Neural cell (in vitro differentiated cells): Measurements from ENCODE around the gene SMO. TPM values are rescaled to one million over a fixed set of nuclear protein-coding genes. Genes with fewer than 3 reads are reported as not detected.
"Not testable (repeated sequence)": the region's sequence is repeated elsewhere in the genome, so short reads cannot be mapped to it uniquely, and the experiment has no call there.

Experiments used
- H2AFZ ChIP-seq: fragments of 200-600, 300-800 bp; sonication (generic), shearing (Covaris generic); 2 replicates; pipeline ENCODE4 v1.6.0; 2014; ENCODE audit warnings: low read depth, mild to moderate bottlenecking, antibody characterized with exemption, low read length, moderate library complexity
- H3F3A ChIP-seq: fragments of 200-600 bp; shearing (Covaris generic); 2 replicates; pipeline ENCODE4 v1.6.1; 2016; ENCODE audit warnings: mild to moderate bottlenecking, moderate library complexity, mixed read lengths, antibody characterized with exemption, low read length; ENCODE audit not compliant: insufficient read depth, poor library complexity, severe bottlenecking
- H3K27ac ChIP-seq: fragments of 200-600, 300-800 bp; sonication (generic), shearing (Covaris generic); 2 replicates; pipeline ENCODE4 v1.5.1; 2014; ENCODE audit warnings: mild to moderate bottlenecking, low read length, moderate library complexity
- H3K27me3 ChIP-seq: fragments of 300-800, 200-600 bp; sonication (generic), shearing (Covaris generic); 2 replicates; pipeline ENCODE4 v1.6.0; 2014; ENCODE audit warnings: mild to moderate bottlenecking, low read depth, low read length, moderate library complexity; ENCODE audit not compliant: insufficient read depth
- H3K36me3 ChIP-seq: fragments of 300-800, 200-600 bp; sonication (generic), shearing (Covaris generic); 2 replicates; pipeline ENCODE4 v1.5.1; 2014; ENCODE audit warnings: mild to moderate bottlenecking, antibody characterized with exemption, low read length, moderate library complexity; ENCODE audit not compliant: insufficient read depth
- H3K4me2 ChIP-seq: fragments of 300-800, 200-600 bp; sonication (generic), shearing (Covaris generic); 2 replicates; pipeline ENCODE4 v1.6.0; 2014; ENCODE audit warnings: mild to moderate bottlenecking, low read length
- H3K4me3 ChIP-seq: fragments of 300-800, 200-600 bp; sonication (generic), shearing (Covaris generic); 2 replicates; pipeline ENCODE4 v1.5.1; 2014; ENCODE audit warnings: mild to moderate bottlenecking, low read length, moderate library complexity
- H3K79me2 ChIP-seq: fragments of 200-600 bp; shearing (Covaris generic); replicated peaks from 2 replicates; pipeline ENCODE4 v1.6.0; 2014; ENCODE audit warnings: mild to moderate bottlenecking, low read length, moderate library complexity; ENCODE audit not compliant: insufficient read depth
- H3K9ac ChIP-seq: fragments of 300-800, 200-600 bp; sonication (generic), shearing (Covaris generic); 2 replicates; pipeline ENCODE4 v1.6.1; 2016; ENCODE audit warnings: mild to moderate bottlenecking, low read length, mixed read lengths
- H3K9me2 ChIP-seq: fragments of 200-600 bp; shearing (Covaris generic); 2 replicates; pipeline ENCODE4 v1.6.1; 2016; ENCODE audit warnings: mild to moderate bottlenecking, low read length, mixed read lengths; ENCODE audit not compliant: insufficient read depth
- H3K9me3 ChIP-seq: fragments of 200-600, 300-800 bp; sonication (generic), shearing (Covaris generic); 2 replicates; pipeline ENCODE4 v1.6.1; 2016; ENCODE audit warnings: mild to moderate bottlenecking, mixed run types, low read length, moderate library complexity, mixed read lengths
- H4K20me1 ChIP-seq: fragments of 200-600 bp; shearing (Covaris generic); 2 replicates; pipeline ENCODE4 v1.6.1; 2016; ENCODE audit warnings: mild to moderate bottlenecking, mixed run types; ENCODE audit not compliant: insufficient read depth
- EP300 ChIP-seq: fragments of 450-650 bp; conservative IDR thresholded peaks from 2 replicates; pipeline ENCODE4 v1.6.1; 2014; ENCODE audit warnings: antibody characterized with exemption, mild to moderate bottlenecking, moderate library complexity; ENCODE audit not compliant: poor library complexity, severe bottlenecking
- EZH2 ChIP-seq: fragments of 200-600, 300-800 bp; shearing (Covaris generic), sonication (generic); IDR thresholded peaks from 2 replicates; pipeline ENCODE4 v1.6.1; 2014; ENCODE audit warnings: antibody characterized with exemption, low read length, borderline replicate concordance, mild to moderate bottlenecking; ENCODE audit not compliant: insufficient read depth, poor library complexity, severe bottlenecking
- MXI1 ChIP-seq: fragments of 450-650 bp; conservative IDR thresholded peaks from 2 replicates; pipeline ENCODE4 v1.6.1; 2014; ENCODE audit warnings: antibody characterized with exemption, mild to moderate bottlenecking; ENCODE audit not compliant: poor library complexity, severe bottlenecking
- POLR2AphosphoS5 ChIP-seq: IDR thresholded peaks from 2 replicates; pipeline ENCODE4 v1.6.1; 2012
- RAD21 ChIP-seq: fragments of 450-650 bp; conservative IDR thresholded peaks from 2 replicates; pipeline ENCODE4 v1.6.1; 2014; ENCODE audit warnings: antibody characterized with exemption, mild to moderate bottlenecking, moderate library complexity
- SMC3 ChIP-seq: fragments of 450-650 bp; conservative IDR thresholded peaks from 2 replicates; pipeline ENCODE4 v1.6.1; 2014; ENCODE audit warnings: antibody characterized with exemption, mild to moderate bottlenecking, moderate library complexity; ENCODE audit not compliant: poor library complexity
- TAF1 ChIP-seq: IDR thresholded peaks from 2 replicates; pipeline ENCODE4 v1.6.1; 2012; ENCODE audit warnings: low read depth
- polyA plus RNA-seq: library from polyadenylated mRNA; depleted of rRNA; stranded (reverse); fragments of >200 nt; gene quantifications from 2 replicates; pipeline ENCODE4 v1.2.3, GENCODE V29; 2014
- TF ChIP-seq, protein P1 (sequence below): fragments of 450-650 bp; IDR thresholded peaks from 2 replicates; pipeline ENCODE4 v1.5.1; 2014; ENCODE audit warnings: antibody characterized with exemption, mild to moderate bottlenecking, moderate library complexity; ENCODE audit not compliant: poor library complexity, severe bottlenecking
- TF ChIP-seq, protein P2 (sequence below): IDR thresholded peaks from 2 replicates; pipeline ENCODE4 v1.6.1; 2012; ENCODE audit warnings: borderline replicate concordance

SMO gene
- polyA plus RNA-seq, 1 donor from 2014 or later: 8.8 TPM

DNA sequence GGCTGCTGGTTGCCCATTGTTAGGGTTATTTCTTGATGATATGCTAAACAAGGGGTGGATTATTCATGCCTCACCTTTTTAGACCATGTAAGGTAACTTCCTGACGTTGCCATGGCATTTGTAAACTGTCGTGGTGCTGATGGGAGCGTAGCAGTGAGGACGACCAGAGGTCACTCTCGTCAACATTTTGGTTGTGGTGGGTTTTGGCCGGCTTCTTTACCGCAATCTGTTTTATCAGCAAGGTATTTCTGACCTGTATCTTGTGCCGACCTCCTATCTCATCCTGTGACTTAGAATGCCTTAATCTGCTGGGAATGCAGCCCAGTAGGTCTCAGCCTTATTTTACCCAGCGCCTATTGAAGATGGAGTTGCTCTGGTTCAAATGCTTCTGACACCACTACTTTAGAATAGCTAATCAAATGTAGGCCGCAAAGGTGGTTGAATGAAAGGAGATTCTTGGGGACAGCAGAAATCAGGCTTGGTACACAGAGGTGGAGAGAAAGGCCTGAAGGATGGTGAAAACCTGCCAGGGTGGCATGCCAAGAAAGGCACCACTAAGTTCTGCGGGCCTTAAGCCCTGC, 17.9 kb upstream of the SMO start:
- Histone ChIP-seq H3K4me2 (no peak overlapping the region), H3K79me2 (no peaks in the 10 kb centered on the region), H3K4me3 (no peak overlapping the region), H3K27ac (no peak overlapping the region), H4K20me1 (no peaks in the 10 kb centered on the region), H3K36me3 (no peaks in the 10 kb centered on the region), H3K9ac (no peak overlapping the region), H3K9me2 (no peaks in the 10 kb centered on the region), H3K9me3 (no peaks in the 10 kb centered on the region), H2AFZ (no peak overlapping the region), H3K27me3 (no peaks in the 10 kb centered on the region), H3F3A (no peaks in the 10 kb centered on the region)
- TF ChIP-seq, protein P1, sequence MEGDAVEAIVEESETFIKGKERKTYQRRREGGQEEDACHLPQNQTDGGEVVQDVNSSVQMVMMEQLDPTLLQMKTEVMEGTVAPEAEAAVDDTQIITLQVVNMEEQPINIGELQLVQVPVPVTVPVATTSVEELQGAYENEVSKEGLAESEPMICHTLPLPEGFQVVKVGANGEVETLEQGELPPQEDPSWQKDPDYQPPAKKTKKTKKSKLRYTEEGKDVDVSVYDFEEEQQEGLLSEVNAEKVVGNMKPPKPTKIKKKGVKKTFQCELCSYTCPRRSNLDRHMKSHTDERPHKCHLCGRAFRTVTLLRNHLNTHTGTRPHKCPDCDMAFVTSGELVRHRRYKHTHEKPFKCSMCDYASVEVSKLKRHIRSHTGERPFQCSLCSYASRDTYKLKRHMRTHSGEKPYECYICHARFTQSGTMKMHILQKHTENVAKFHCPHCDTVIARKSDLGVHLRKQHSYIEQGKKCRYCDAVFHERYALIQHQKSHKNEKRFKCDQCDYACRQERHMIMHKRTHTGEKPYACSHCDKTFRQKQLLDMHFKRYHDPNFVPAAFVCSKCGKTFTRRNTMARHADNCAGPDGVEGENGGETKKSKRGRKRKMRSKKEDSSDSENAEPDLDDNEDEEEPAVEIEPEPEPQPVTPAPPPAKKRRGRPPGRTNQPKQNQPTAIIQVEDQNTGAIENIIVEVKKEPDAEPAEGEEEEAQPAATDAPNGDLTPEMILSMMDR: no peak
- TF ChIP-seq MXI1: no peak
- TF ChIP-seq, protein P2, sequence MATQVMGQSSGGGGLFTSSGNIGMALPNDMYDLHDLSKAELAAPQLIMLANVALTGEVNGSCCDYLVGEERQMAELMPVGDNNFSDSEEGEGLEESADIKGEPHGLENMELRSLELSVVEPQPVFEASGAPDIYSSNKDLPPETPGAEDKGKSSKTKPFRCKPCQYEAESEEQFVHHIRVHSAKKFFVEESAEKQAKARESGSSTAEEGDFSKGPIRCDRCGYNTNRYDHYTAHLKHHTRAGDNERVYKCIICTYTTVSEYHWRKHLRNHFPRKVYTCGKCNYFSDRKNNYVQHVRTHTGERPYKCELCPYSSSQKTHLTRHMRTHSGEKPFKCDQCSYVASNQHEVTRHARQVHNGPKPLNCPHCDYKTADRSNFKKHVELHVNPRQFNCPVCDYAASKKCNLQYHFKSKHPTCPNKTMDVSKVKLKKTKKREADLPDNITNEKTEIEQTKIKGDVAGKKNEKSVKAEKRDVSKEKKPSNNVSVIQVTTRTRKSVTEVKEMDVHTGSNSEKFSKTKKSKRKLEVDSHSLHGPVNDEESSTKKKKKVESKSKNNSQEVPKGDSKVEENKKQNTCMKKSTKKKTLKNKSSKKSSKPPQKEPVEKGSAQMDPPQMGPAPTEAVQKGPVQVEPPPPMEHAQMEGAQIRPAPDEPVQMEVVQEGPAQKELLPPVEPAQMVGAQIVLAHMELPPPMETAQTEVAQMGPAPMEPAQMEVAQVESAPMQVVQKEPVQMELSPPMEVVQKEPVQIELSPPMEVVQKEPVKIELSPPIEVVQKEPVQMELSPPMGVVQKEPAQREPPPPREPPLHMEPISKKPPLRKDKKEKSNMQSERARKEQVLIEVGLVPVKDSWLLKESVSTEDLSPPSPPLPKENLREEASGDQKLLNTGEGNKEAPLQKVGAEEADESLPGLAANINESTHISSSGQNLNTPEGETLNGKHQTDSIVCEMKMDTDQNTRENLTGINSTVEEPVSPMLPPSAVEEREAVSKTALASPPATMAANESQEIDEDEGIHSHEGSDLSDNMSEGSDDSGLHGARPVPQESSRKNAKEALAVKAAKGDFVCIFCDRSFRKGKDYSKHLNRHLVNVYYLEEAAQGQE: no peak

DNA sequence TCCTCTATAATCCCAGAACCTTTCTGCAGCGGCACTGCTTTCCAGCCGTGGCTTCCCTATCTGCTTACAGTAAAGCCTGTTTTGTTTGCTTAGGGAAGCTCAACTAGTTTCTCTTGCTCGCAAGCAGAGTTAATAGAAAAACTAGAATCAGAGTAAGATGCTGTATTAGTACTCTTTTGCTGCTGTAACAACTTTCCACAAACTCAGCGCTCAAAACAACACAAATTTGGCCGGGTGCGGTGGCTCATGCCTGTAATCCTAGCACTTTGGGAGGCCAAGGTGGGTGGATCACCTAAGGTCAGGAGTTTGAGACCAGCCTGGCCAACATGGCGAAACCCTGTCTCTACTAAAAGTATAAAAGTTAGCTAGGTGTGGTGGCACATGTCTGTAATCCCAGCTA, 14.6 kb upstream of the SMO start:
- H3K9ac ChIP-seq, H2AFZ ChIP-seq, H3K9me2 ChIP-seq, H3F3A ChIP-seq, H3K27me3 ChIP-seq, H4K20me1 ChIP-seq, H3K27ac ChIP-seq, H3K4me3 ChIP-seq, H3K9me3 ChIP-seq, H3K36me3 ChIP-seq, H3K4me2 ChIP-seq, H3K79me2 ChIP-seq: not testable (repeated sequence)

DNA sequence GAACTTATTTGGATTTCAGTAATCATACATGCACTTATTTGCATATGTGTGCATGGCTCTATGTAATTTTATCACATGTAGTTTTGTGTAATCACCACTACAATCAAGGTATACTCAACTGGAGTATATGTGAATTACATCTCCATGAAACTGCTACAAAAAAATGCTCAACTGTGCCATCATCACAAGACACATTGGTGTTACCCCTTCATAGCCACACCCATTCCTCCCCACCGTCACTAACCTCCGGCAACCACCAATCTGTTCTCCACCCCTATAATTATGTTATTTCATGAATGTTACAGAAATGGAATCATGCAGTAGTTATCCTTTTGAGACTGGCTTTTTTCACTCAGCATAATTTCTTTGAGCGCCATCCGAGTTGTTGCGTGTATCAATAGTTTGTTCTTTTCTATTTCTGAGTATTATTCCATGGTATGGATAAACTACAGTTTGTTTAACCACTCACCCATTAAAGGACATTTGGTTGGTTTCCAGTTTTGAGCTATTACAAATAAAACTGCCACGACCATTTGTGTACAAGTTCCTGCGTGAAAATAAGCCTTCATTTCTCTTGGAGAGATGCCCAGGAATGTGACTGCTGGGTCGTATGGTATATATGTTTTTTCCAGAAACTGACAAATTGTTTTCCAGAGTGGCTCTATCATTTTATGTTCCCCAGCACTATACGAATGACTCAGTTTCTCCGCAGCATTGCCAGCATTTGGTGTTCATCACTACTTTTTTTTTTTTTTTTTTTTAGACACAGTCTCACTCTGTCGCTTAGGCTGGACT, 11.3 kb upstream of the SMO start:
- no peaks in the 10 kb centered on the region for H3K27me3 ChIP-seq
- H3K9me3 ChIP-seq: no peaks in the 10 kb centered on the region
- H3F3A ChIP-seq: no peaks in the 10 kb centered on the region
- no peaks in the 10 kb centered on the region for H3K36me3 ChIP-seq
- no peak overlapping the region for H3K9ac ChIP-seq
- H4K20me1 ChIP-seq: no peaks in the 10 kb centered on the region
- H3K9me2 ChIP-seq: no peaks in the 10 kb centered on the region
- H2AFZ ChIP-seq: no peak overlapping the region
- H3K79me2 ChIP-seq: no peaks in the 10 kb centered on the region
- H3K4me2 ChIP-seq: no peak overlapping the region
- TF ChIP-seq RAD21: no peak
- TF ChIP-seq MXI1: no peak
- TF ChIP-seq EP300: no peak
- TF ChIP-seq, protein P2: no peak
- TF ChIP-seq TAF1: no peak
- no peak for TF ChIP-seq SMC3
- no peak for TF ChIP-seq POLR2AphosphoS5
- TF ChIP-seq, protein P1: no peak
- no peak for TF ChIP-seq EZH2
- H3K4me3 ChIP-seq: no peak overlapping the region
- no peak overlapping the region for H3K27ac ChIP-seq
